HEK293 (cell line): ENCODE data around the gene RBBP8NL.
A peak's percentile ranks its signal among the peaks of the same experiment; 100 is the strongest.

Experiments
- CTCF ChIA-PET: fragments of 350-600 bp; formaldehyde crosslinking; extraction: SDS; loops from one replicate; lab custom pipeline; 2021; ENCODE audit warnings: antibody characterized with exemption; lab: Yijun Ruan, JAX
- POLR2A ChIA-PET: fragments of 300-600 bp; formaldehyde crosslinking; extraction: SDS; loops from one replicate; lab custom pipeline; 2020; ENCODE audit warnings: antibody characterized with exemption, inconsistent platforms; lab: Yijun Ruan, JAX
- H3K27ac ChIP-seq: fragments of 200-500 bp; sonication (Bioruptor generic); 2 replicates; pipeline ENCODE4 v1.5.1; 2014; ENCODE audit warnings: low read depth, low read length, control low read depth, inconsistent platforms; ENCODE audit errors: extremely low read depth
- H3K36me3 ChIP-seq, 2 experiments: fragments of 200-500 bp in 1 of 2; sonication (Bioruptor generic) in 1 of 2; 1 replicate in 1 of 2; 2 replicates in 1 of 2; pipeline ENCODE4 v1.5.1; 2014 to 2017; ENCODE audit warnings: inconsistent platforms in 2 of 2, low read length in 2 of 2; ENCODE audit not compliant: control insufficient read depth in 2 of 2, insufficient read depth in 1 of 2
- H3K4me1 ChIP-seq: fragments of 200-500 bp; sonication (Bioruptor generic); 2 replicates; pipeline ENCODE4 v1.5.1; 2014; ENCODE audit warnings: mild to moderate bottlenecking, low read length, inconsistent platforms; ENCODE audit not compliant: control insufficient read depth, insufficient read depth
- H3K4me3 ChIP-seq: 2 replicates; pipeline ENCODE4 v1.5.1; 2011; ENCODE audit warnings: low read depth, mild to moderate bottlenecking, control low read depth, low read length, moderate library complexity
- H3K9me3 ChIP-seq: fragments of 200-500 bp; sonication (Bioruptor generic); 2 replicates; pipeline ENCODE4 v1.5.1; 2014; ENCODE audit warnings: low read depth, low read length, inconsistent platforms; ENCODE audit not compliant: control insufficient read depth, insufficient read depth
- EGR2 ChIP-seq: fragments of 450-650 bp; formaldehyde crosslinking; IDR thresholded peaks from 2 replicates; pipeline ENCODE4 v1.5.1; 2016; ENCODE audit warnings: low read depth, missing biosample characterization, missing genetic modification characterization
- GFI1B ChIP-seq: fragments of 450-650 bp; formaldehyde crosslinking; IDR thresholded peaks from 2 replicates; pipeline ENCODE4 v1.5.1; 2016; ENCODE audit warnings: missing biosample characterization, missing genetic modification characterization
- KLF17 ChIP-seq: fragments of 450-650 bp; formaldehyde crosslinking; IDR thresholded peaks from 2 replicates; pipeline ENCODE4 v1.5.1; 2016; ENCODE audit warnings: missing biosample characterization, missing genetic modification characterization
- MYNN ChIP-seq: fragments of 450-650 bp; formaldehyde crosslinking; IDR thresholded peaks from 2 replicates; pipeline ENCODE4 v1.5.1; 2016; ENCODE audit warnings: missing biosample characterization, missing genetic modification characterization, borderline replicate concordance
- OVOL3 ChIP-seq: fragments of 450-650 bp; formaldehyde crosslinking; IDR thresholded peaks from 2 replicates; pipeline ENCODE4 v1.5.1; 2016; ENCODE audit warnings: missing biosample characterization, missing genetic modification characterization
- RBAK ChIP-seq: fragments of 450-650 bp; formaldehyde crosslinking; IDR thresholded peaks from 2 replicates; pipeline ENCODE4 v1.5.1; 2016; ENCODE audit warnings: missing biosample characterization, missing genetic modification characterization
- SCRT2 ChIP-seq: fragments of 450-650 bp; formaldehyde crosslinking; IDR thresholded peaks from 2 replicates; pipeline ENCODE4 v1.5.1; 2016; ENCODE audit warnings: missing biosample characterization, missing genetic modification characterization
- SETDB1 ChIP-seq: IDR thresholded peaks from one replicate; pipeline ENCODE4 v1.6.1; 2017; ENCODE audit warnings: mild to moderate bottlenecking, low read length, moderate library complexity, mixed read lengths; ENCODE audit not compliant: insufficient read length
- SP2 ChIP-seq: fragments of 450-650 bp; formaldehyde crosslinking; IDR thresholded peaks from 2 replicates; pipeline ENCODE4 v1.5.1; 2016; ENCODE audit warnings: missing biosample characterization, missing genetic modification characterization
- ZBTB49 ChIP-seq: fragments of 450-650 bp; formaldehyde crosslinking; IDR thresholded peaks from 2 replicates; pipeline ENCODE4 v1.5.1; 2016; ENCODE audit warnings: missing biosample characterization, missing genetic modification characterization, low read depth
- ZFHX2 ChIP-seq: fragments of 450-650 bp; formaldehyde crosslinking; conservative IDR thresholded peaks from 2 replicates; pipeline ENCODE4 v1.5.1; 2016; ENCODE audit warnings: missing biosample characterization, missing genetic modification characterization
- ZNF26 ChIP-seq: fragments of 450-650 bp; formaldehyde crosslinking; IDR thresholded peaks from 2 replicates; pipeline ENCODE4 v1.5.1; 2016; ENCODE audit warnings: missing biosample characterization, missing genetic modification characterization
- ZNF341 ChIP-seq: fragments of 450-650 bp; formaldehyde crosslinking; IDR thresholded peaks from 2 replicates; pipeline ENCODE4; 2016; ENCODE audit warnings: low read depth, missing biosample characterization, missing genetic modification characterization
- ZNF423 ChIP-seq: fragments of 450-650 bp; formaldehyde crosslinking; IDR thresholded peaks from 2 replicates; pipeline ENCODE4 v1.5.1; 2016; ENCODE audit warnings: missing biosample characterization, missing genetic modification characterization
- ZNF585B ChIP-seq: fragments of 450-650 bp; formaldehyde crosslinking; IDR thresholded peaks from 2 replicates; pipeline ENCODE4 v1.5.1; 2016; ENCODE audit warnings: missing biosample characterization, missing genetic modification characterization
- ZNF621 ChIP-seq: fragments of 450-650 bp; formaldehyde crosslinking; IDR thresholded peaks from 2 replicates; pipeline ENCODE4 v1.5.1; 2017; ENCODE audit warnings: missing biosample characterization, missing genetic modification characterization
- ZNF624 ChIP-seq: fragments of 450-650 bp; formaldehyde crosslinking; IDR thresholded peaks from 2 replicates; pipeline ENCODE4 v1.5.1; 2017; ENCODE audit warnings: missing biosample characterization, missing genetic modification characterization
- ZNF658 ChIP-seq: fragments of 450-650 bp; formaldehyde crosslinking; IDR thresholded peaks from 2 replicates; pipeline ENCODE4; 2016; ENCODE audit warnings: missing biosample characterization, missing genetic modification characterization
- ZNF837 ChIP-seq: fragments of 450-650 bp; formaldehyde crosslinking; IDR thresholded peaks from 2 replicates; pipeline ENCODE4 v1.5.1; 2016; ENCODE audit warnings: missing biosample characterization, missing genetic modification characterization
- TF ChIP-seq, protein P1 (sequence below): IDR thresholded peaks from 2 replicates; pipeline ENCODE4 v1.6.1; 2011; ENCODE audit warnings: mild to moderate bottlenecking, low read depth, low read length, borderline replicate concordance
- TF ChIP-seq, protein P2 (sequence below): fragments of 450-650 bp; IDR thresholded peaks from 2 replicates; pipeline ENCODE4 v1.5.1; 2018; ENCODE audit warnings: missing biosample characterization, missing genetic modification characterization
- TF ChIP-seq, protein P3 (sequence below): sonication (generic); formaldehyde crosslinking; IDR thresholded peaks from 2 replicates; pipeline ENCODE4 v1.8.1; 2022; ENCODE audit warnings: mild to moderate bottlenecking, moderate library complexity, missing genetic modification reagents

The RBBP8NL gene

DNA sequence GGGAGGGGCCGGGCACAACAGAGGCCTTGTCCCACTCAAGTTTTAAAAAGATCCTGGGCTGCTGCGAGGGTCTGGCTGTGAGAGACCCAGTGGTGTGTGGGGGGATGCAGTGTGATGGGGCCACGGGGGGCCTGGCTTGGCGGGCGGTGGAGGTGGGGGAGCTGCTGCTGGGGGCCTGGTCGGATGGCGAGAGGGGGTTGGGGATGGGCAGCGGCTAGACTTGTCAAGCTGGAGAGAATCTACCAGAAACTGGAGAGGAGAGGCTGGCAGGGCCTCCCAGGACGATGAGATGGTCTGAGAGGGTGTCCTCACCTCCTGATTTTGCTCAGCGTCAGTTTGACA, 35.3 kb downstream of the RBBP8NL start:
- no peak for TF ChIP-seq GFI1B
- no peak for TF ChIP-seq KLF17 (tag by site-specific recombination)
- no peak for TF ChIP-seq ZNF624 (tag by site-specific recombination)
- TF ChIP-seq, protein P1, sequence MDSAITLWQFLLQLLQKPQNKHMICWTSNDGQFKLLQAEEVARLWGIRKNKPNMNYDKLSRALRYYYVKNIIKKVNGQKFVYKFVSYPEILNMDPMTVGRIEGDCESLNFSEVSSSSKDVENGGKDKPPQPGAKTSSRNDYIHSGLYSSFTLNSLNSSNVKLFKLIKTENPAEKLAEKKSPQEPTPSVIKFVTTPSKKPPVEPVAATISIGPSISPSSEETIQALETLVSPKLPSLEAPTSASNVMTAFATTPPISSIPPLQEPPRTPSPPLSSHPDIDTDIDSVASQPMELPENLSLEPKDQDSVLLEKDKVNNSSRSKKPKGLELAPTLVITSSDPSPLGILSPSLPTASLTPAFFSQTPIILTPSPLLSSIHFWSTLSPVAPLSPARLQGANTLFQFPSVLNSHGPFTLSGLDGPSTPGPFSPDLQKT: no peak
- TF ChIP-seq ZNF585B (tag by site-specific recombination): no peak
- TF ChIP-seq ZNF26 (tag by site-specific recombination): no peak
- no peak for TF ChIP-seq RBAK (tag by site-specific recombination)
- TF ChIP-seq, protein P2, sequence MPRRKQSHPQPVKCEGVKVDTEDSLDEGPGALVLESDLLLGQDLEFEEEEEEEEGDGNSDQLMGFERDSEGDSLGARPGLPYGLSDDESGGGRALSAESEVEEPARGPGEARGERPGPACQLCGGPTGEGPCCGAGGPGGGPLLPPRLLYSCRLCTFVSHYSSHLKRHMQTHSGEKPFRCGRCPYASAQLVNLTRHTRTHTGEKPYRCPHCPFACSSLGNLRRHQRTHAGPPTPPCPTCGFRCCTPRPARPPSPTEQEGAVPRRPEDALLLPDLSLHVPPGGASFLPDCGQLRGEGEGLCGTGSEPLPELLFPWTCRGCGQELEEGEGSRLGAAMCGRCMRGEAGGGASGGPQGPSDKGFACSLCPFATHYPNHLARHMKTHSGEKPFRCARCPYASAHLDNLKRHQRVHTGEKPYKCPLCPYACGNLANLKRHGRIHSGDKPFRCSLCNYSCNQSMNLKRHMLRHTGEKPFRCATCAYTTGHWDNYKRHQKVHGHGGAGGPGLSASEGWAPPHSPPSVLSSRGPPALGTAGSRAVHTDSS (tag by site-specific recombination): no peak
- TF ChIP-seq, protein P3, sequence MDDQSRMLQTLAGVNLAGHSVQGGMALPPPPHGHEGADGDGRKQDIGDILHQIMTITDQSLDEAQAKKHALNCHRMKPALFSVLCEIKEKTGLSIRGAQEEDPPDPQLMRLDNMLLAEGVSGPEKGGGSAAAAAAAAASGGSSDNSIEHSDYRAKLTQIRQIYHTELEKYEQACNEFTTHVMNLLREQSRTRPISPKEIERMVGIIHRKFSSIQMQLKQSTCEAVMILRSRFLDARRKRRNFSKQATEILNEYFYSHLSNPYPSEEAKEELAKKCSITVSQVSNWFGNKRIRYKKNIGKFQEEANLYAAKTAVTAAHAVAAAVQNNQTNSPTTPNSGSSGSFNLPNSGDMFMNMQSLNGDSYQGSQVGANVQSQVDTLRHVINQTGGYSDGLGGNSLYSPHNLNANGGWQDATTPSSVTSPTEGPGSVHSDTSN: no peak
- no peak for TF ChIP-seq SCRT2 (tag by site-specific recombination)
- no peak for TF ChIP-seq ZNF423 (tag by site-specific recombination)
- no peak for TF ChIP-seq ZNF837 (tag by site-specific recombination)
- no peak for TF ChIP-seq SETDB1
- no peak for TF ChIP-seq MYNN
- TF ChIP-seq SP2 (tag by site-specific recombination): no peak
- TF ChIP-seq ZNF658 (tag by site-specific recombination): no peak
- TF ChIP-seq ZNF621 (tag by site-specific recombination): no peak
- no peak for TF ChIP-seq OVOL3 (tag by site-specific recombination)
- TF ChIP-seq, all 188 proteins: peak for 0

DNA sequence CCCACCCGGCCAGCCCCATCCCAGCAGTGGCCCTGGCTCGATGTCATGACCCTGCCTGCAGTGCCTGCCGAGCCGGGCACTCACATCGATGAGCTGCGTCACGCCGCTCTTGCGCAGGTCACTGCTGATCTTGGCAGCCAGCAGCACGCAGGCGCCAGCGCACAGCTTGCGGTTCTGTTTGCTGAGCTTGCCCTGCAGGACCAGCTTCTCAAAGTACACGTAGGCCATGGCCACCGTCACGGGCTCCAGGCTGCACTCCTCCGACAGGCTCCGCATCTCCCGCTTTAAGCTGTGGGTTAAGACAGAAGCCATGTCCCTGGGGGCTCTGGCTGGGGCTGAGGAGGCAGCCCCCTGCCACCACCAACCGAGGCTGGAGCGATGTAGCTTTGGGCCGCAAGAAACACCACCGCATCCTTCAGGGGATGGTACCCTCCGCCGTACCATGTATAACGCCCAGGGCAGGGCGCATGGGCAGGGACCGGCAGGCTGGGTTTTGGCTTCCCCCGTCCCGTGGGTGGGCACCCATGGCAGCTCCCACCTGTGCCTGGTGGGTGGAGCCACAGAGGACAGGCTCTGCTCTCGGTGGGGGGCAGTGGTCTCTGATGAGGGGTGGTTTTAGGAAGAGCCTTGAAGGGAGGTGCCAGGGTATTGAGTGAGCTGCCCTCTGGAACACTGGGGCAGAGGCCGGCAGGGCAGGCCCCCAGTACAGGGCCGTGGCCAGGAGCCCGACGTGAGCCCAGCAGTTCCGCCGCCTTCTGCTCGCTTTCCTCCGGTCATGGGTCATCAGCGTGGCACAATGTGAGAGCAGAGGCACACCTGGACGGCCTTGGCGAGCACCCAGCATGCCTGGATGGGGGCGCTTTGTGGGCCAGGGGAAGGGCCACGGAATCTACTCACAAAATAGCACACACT, 35.9 kb downstream of the RBBP8NL start:
- H3K9me3 ChIP-seq: no peaks in the 10 kb centered on the region
- H3K36me3 ChIP-seq: peaks cover 5 to 71% of the 10 kb centered on the region in 2 experiments; a peak in 2 of 3 replicates
- ChIA-PET CTCF (interaction anchor here (0.6 to 1.4 kb wide), 2 partner anchors 74 to 226 kb away, joined by 3 read pairs; no protein-coding TSS in a partner anchor), POLR2A (interaction anchor here (0.5 to 2.0 kb wide), 3 partner anchors 8 to 255 kb away, joined by 3 to 6 read pairs (median 3); no protein-coding TSS in a partner anchor)
- no peak overlapping the region for H3K27ac ChIP-seq
- peaks cover 5% of the 10 kb centered on the region; the same call in 1 of the 2 replicates for H3K4me1 ChIP-seq
- no peak overlapping the region for H3K4me3 ChIP-seq
- TF ChIP-seq ZFHX2 (tag by site-specific recombination) (0 out of 2 replicates have a peak, but pooled peaks have one; percentile 16), ZBTB49 (no peak), ZNF341 (tag by site-specific recombination) (peak; percentile 61), EGR2 (tag by site-specific recombination) (peak; percentile 44; the same call in 1 of the 2 replicates)

More for the DNA sequence above, 35.3 kb downstream of the RBBP8NL start:
- Histone ChIP-seq H3K9me3 (no peaks in the 10 kb centered on the region), H3K4me3 (no peak overlapping the region), H3K36me3 (peaks cover 5 to 71% of the 10 kb centered on the region in 2 experiments; a peak in 2 of 3 replicates), H3K4me1 (peaks cover 5% of the 10 kb centered on the region; the same call in 1 of the 2 replicates), H3K27ac (no peak overlapping the region)
- CTCF ChIA-PET: interaction anchor here (1.1 to 1.6 kb wide), 2 partner anchors 10 to 108 kb away, joined by 3 to 4 read pairs; no protein-coding TSS in a partner anchor
- POLR2A ChIA-PET: no interaction called here
